GM18502 (cell line): ENCODE data around the gene PITX2.
"Not testable (repeated sequence)": the region's sequence is repeated elsewhere in the genome, so short reads cannot be mapped to it uniquely, and the experiment has no call there.

ENCODE experiments used
- ATAC-seq: cut with Tn5 transposase; IDR thresholded peaks from one replicate; pipeline ENCODE4 v1.9.1; 2021; ENCODE audit warnings: mild to moderate bottlenecking; ENCODE audit not compliant: unreplicated experiment, poor library complexity

PITX2 gene

DNA sequence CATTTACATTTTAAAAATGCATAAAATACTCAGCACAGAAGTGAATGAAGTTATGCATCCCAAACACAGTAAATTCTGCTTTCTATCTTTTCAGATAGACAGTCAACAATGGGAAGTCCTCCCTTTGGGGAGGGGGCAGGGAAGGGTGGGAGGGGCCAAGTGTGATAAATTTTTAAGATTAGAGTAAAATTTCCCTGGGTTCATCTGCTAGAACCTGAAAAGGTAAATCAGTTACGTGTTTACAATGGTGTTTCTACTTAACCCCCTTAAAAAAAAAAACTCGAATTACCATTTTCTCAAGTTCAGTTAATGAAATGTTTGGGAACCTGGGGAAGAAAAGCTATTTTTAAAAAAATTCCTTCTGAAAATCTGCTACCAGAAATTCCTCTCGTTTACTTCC is 9.1 kb downstream of the PITX2 start:
- ATAC-seq, result no peak

DNA sequence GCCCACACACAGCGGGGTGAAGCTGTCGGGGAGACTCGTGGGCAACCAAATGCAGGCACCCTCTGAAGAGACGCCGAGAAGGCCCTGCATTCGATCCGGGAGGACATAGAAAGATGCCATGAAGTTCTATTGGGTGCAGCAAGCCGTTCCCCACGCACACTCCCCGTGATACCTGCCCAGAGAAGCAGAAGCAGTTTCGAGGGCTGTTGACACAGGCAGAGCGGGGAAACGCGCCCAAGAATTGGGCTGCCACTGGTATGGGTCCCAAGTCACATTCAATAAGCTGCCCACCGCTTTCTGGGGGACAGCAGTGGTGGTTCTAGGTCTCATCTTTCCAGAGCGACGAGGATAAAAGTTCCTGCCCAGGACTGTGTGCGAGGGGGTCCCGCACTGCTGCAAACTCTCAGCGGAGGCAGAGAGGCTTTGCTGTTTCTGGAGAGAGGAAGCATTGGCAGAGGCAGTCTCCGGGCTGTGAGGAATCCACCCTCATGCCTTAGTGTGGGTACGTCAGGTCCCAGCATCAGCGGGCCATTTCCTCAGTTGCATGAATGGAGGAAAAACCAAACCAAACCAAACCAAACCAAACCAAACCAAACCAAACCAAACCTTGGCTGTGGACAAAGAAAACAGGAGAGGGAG is 10.1 kb downstream of the PITX2 start:
- no peak for ATAC-seq

DNA sequence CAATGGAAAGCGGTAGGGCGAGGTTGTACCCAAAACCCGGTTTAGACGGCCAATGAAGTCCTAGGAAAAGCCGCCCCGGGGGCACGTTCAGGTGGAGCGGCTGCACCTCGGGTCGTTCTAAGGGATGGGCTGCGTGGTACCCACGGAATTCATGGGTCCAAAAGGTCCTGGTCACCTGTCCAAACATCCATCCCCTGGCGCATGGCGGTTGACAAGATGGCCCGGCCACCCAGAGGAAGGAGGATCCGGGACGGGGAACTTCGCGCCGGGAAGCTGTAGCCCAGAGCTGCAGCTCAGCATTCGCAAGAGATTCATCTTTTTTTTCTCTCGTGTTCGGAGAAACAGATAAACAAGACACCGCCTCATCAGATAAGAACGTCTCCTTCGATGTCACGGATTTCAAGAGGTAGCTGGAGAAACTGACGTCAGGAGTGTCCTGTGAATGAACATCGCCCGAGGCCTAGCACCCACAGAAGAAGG is 10.9 kb downstream of the PITX2 start:
- no peak for ATAC-seq

DNA sequence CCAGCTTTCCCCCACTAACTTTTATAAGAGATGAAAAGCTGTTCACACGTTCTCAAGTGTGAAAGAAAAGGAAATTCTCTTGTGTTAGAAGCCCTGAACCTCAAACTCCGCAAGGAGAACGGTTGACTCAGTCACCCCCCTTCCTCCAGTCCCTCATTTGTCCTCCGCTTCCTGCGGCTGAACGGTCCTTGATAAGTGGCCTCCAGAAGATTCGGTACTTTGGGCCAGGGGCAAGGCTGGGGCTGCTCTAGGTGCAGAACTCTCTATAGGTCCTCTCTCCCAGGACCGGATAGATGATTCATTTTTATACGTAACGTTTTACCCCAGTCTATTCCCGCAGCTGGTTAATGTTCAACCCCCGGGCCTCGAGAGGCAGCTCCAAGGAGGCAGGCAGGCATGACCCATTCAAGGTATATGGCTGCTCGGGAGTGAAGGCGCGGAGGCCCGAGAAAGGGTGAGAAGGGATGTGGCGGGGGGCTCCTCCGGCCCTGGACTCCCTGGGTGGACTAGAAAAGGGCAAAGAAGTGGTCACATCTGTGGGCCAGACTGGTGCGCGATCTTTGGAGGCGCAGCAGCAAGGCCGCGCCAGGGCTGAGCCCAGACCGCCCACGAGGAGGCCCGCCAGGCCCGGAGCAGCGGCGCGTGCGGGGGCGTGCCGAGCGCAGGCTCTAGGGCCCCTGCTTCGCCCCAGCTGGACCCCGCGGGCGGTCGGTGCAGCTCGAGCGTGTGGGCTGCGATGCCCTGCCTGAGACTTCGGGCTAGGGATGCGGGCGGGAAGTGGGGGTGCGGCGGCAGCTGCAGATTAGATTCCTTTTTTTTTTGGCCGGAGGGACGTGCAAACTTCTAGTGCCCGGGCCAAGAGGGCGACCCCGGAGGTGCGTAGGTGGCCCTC is 11.7 kb downstream of the PITX2 start:
- peak; percentile 65 for ATAC-seq

DNA sequence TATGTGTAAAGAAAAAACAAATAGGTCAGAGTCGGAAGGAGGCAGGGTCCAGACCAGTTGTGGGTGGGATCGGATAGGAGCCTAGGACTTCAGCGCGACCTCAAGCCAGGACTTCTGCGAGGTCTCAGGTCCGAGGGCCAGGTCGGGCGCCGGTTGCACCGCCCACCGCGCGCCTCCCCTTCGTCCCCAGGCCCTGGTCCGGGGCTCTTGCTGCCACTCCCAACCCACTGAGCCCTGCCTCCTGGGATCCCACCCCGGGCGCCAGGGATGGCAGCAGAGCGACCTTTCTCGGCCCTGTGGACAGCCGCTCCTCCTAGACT is 12.3 kb downstream of the PITX2 start:
- ATAC-seq, result no peak

DNA sequence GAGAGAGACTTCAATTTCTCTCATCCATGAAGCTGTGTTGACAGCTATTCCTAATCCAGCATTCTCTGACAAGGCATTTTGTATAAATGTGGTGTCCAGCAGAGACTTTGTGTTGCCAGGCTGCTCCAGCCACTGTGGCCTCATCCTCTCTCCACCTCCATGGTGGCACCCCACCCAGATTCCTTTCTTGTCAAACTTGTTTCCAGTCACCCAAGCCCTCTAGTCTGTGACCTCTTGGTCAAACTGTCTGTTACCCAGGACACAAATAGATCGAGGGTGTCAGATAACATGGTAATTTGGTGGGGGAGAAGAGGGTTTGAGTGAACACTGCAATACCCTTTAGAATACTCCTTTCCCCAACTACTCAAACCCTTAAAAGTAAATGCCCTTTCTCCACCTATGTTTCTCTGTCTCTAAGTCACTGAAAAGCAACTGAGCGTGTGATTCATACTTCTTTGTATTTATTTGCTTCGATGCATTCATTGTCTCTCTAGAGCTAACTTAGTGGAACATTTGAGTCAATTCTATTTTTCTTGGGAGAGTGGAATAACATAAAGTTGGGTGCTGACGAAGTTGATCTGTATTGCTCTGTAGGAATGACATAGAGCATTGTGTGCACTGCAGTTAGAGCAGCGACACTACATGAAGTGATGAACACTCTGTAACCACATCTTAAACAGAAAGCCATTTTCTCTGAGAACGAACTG is 13.7 kb downstream of the PITX2 start:
- no peak for ATAC-seq

DNA sequence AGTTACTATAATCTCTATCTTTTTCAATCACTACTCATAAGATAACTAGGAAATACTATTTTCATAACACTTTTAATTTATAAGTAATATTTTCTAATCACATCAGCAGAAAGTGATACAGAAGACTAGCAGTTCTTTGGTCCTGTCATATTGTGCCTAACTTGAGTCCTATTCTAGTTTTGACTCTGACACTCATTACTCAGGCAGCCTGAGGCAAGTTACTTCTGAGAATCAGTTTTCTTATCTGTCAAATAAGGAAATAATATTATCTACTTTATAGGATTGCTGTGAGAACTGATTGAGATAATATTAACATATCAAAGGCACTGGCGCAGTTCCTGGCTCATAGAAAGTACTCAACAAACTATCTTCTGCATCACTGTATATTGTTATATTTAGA is 17.8 kb downstream of the PITX2 start:
- ATAC-seq, result no peak

DNA sequence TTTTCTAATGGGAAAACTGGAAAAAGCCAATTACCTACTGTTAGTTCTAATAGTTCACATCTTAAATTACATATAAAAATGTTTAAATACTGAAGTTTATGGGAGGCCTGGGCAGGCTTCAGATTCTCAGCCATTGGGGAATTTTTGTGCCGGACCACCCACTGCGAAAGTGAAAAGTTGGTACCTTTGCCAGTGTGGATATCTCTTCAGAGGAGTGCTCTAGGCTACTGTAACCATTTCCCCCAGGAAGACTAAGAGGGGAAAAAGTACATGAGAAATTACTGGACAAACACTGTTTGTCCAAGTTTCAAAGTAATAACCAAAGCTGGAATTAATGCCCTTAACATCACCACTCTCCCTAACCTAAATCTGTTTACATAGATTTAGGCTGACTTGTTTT is 20.8 kb downstream of the PITX2 start:
- no peak for ATAC-seq

DNA sequence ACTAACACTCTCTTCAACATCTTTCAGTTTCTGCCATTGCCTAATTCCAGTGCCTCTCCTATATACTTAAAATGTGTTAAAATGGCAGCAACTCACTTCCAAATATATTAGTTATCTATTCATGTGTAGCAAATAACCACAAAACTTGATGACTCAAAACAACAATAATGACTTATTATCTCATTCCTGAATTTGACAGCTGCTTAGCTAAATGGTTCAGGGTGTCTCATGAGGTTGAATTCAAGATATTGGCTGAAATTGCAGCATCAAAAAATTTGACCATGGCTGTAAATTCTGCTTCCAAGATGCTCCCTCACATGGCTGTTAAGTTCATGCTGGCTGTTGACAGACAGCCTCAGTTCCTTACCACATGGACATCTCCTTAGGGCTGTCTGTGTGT is 25.3 kb downstream of the PITX2 start:
- ATAC-seq, result no peak

DNA sequence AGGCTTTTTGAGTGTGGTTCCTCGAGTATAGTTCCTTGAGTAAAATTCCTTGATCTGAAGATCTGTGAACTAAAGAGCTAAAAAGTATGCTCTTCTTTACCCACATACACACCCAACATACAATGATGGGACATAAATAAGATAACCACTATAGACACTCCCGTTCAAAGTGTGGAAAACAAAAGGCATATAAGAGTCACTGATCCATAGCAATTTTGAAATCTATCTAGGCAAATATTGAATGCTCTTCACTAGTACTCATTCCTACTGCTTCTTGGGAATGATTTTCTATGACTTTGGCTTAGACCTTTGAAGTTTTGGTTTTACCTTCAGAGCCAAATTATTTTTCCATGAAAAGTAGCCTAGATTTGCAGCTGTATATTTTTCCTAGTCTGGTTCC is 26.4 kb downstream of the PITX2 start:
- no peak for ATAC-seq

DNA sequence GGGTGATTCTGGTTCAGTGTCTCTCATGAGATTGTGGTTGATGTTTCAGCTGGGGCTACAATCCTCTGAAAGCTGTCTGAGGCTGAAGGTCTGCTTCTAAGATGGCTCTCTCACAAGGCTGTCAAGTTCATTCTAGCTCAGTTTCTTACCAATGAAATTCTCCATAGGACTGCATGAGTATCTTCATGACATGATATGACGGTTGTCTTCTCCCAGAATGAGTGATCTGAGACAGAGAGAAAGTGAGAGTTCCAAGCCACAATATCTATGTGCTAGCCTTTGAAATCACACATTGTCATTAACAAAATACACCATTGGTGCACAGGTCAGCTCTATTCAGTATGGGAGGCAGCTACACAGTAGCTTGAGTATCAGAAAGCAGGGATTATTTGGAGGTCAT is 27.3 kb downstream of the PITX2 start:
- ATAC-seq, result no peak

DNA sequence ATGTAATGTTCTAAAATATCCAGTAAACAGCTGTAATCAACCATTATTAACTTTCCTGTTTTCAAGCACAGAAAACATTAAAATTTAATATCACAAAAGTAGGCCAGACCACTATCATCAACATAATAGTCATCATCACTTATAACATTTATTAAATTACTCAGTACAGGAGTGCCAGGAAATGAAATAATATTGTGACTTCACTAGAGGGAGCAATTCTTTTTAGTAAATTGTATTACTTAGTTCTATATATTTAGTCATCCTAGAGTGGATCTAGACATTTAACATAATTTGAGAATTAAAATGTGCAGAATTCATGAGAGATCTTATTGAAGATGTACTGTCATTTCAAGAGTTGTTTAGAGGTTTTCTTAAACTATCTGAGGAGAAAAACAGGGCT is 33.6 kb downstream of the PITX2 start:
- ATAC-seq, result no peak

DNA sequence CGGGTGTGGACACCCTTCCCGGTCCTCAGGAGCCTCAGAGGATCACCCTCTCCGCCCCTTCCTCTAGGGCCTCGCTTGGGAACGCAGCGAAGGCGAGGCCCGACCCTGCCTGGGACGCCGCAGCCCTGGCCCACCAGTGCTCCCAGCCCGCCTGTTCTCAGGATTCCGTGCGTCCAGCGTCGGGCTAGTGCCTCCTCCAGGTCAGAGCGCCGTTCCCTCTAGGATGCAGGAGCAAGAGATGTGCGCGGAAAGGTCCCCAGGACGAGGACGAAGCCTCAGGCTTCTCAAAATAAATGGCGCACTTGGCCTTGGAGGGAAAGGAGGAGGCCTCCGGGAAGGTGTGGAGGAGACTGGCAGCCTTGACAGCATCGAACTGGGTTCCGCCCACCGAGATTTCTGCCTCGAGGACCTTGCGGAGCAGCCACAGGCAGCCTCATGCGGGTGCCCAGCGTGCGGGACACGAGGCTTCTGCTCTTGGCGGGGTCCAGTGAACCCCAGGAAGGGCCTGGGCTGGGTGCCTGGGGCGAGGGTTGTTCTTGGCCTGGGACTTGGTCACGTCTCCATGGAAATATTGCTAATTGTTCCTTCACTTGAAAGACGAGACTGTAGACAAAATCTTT is 35.1 kb downstream of the PITX2 start:
- no peak for ATAC-seq

DNA sequence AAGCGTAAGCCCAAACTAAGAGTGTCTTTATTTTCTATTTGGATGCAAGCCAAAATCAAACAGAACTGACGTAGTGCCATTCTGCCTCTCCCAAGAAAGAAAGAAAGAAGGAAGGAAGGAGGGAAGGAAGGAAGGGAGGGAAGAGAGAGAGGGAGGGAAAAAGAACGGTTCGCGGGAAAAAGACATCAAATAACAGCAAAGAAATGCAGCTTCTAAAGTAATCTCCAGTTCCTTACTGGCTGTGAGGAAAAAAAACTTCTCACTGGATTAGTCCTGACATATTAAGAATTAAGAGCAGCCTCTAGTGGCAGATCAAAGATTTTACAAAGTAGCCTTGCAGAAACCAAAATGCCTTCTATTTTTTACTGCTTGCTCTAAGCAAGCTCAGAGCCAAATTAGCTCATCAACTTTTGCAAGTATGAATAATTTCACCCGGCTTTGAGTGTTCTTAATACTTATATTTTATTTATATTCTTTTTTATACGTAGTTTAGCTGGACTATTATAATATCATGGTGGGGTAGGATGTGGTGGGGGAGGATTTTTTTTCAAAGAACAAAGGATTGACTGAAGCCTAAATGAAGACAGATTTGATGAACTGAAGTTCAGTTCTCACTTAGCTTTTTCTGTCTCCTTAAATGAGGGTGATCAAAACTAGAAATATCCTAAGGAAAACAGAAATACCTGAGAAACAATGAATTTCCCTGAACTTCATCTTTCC is 36.6 kb downstream of the PITX2 start:
- no peak for ATAC-seq

DNA sequence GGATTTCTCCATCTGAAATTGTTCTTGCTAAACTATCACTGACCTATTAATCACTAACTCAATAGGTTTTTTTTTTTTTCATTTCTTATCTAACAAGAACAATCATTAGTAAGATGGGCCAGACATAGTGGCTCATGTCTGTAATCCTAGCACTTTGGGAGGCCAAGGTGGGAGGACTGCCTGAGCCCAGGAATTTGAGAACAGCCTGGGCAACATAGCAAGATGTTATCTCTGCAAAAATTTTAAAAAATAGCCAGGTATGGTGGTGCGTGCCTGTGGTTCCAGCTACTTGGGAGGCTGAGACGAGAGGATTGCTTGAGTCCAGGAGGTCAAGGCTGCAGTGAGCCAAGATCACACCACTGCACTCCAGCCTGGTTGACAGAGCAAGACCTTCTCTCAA is 46.2 kb downstream of the PITX2 start:
- ATAC-seq, result not testable (repeated sequence)
